Measurements from ENCODE around the gene EFCAB6.

EFCAB6 gene

DNA sequence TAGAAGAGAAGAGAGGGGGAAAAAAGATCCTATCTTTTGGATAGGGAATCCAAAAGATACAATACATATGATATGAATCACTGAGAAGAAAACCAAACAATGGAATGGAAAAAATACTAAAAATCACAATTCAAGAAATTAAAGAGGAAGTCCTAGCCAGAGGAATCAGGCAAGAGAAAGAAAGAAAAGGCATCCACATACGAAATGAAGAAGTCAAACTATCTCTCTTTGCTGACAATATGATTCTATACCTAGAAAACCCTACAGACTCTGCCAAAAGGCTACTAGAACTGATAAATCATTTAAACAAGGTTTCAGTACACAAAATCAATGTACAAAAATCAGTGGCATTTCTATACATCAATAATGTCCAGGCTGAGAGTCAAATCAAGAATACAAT is 91.4 kb downstream of the EFCAB6 start:
- no peak for DNase-seq
- H3K27ac ChIP-seq (ENCODE audit: insufficient read depth, low read length, poor library complexity, severe bottlenecking), result no peak overlapping the region
- no peaks in the 10 kb centered on the region for H3K4me1 ChIP-seq (ENCODE audit: control insufficient read depth, insufficient read depth, low read length, poor library complexity, severe bottlenecking)
- H3K36me3 ChIP-seq (ENCODE audit: control insufficient read depth, insufficient read depth, low read length), result no peaks in the 10 kb centered on the region
- H3K27me3 ChIP-seq (replicated peaks; ENCODE audit: control insufficient read depth, insufficient read depth, low read length, poor library complexity, severe bottlenecking), result no peaks in the 10 kb centered on the region
- H3K9me3 ChIP-seq (ENCODE audit: control insufficient read depth, low read length), result no peaks in the 10 kb centered on the region
- no peak overlapping the region for H3K4me3 ChIP-seq (ENCODE audit: insufficient read depth, low read depth, low read length, poor library complexity, severe bottlenecking)

DNA sequence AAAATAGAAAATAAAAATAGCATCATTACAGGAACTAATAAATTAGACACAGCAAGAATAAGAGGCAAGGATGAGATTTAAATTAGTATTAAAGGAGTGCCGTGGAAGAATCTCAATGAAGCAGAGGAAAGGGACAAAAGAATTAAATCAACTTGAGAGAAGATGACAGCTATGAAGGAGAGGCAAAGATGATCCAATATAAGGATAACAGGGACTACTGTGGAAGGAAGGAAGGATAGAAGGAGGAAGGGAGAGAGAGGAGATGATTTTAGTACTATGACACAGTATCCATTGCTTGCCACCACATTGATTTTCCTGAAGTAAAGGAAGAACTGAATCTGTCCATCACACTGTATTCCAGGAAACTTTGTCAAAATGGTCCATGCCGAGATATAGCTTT is 98.0 kb downstream of the EFCAB6 start:
- DNase-seq, result no peak

DNA sequence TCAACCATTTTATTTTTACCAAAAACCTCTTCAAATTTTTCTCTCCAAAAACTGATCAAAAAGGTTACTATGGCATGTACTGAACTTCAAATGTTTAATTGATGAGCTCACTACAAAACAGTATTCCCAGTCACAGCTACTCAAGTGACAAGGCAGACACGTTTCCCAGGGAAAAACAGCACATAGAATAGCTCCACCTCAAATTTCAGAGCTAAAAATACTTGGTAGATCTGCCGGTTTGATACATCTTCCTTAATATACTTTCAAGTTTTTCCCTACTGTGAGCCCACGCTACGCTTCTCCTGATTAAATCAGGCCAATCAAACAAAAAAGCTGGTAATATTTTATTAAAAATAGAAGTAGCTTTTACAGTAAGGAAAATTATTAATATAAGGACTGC is 100.4 kb downstream of the EFCAB6 start:
- DNase-seq, result no peak
- no peaks in the 10 kb centered on the region for H3K36me3 ChIP-seq (ENCODE audit: control insufficient read depth, insufficient read depth, low read length)

More for the DNA sequence above, 98.0 kb downstream of the EFCAB6 start:
- H3K27ac ChIP-seq (ENCODE audit: insufficient read depth, low read length, poor library complexity, severe bottlenecking), result no peak overlapping the region
- no peaks in the 10 kb centered on the region for H3K36me3 ChIP-seq (ENCODE audit: control insufficient read depth, insufficient read depth, low read length)
- H3K27me3 ChIP-seq (replicated peaks; ENCODE audit: control insufficient read depth, insufficient read depth, low read length, poor library complexity, severe bottlenecking), result no peaks in the 10 kb centered on the region
- no peaks in the 10 kb centered on the region for H3K4me1 ChIP-seq (ENCODE audit: control insufficient read depth, insufficient read depth, low read length, poor library complexity, severe bottlenecking)
- no peaks in the 10 kb centered on the region for H3K9me3 ChIP-seq (ENCODE audit: control insufficient read depth, low read length)
- no peak overlapping the region for H3K4me3 ChIP-seq (ENCODE audit: insufficient read depth, low read depth, low read length, poor library complexity, severe bottlenecking)

DNA sequence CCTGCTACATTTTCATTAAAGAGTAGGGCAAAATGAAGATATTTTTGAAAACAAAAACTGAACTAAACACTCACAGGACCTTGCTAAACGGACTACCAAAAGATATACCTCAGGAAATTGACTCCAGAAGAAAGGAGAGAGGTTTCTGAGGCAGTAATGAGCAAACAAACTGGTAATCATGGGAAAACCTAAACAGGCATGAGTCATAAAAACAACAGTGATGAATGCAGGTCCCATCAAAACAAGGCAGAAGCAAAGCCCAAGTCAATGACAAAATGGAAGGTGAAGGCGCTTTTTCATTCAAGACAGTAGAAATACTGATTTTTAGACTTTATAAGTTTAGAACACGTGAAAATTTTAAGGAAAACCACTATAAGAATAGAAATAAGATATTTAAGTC is 104.5 kb downstream of the EFCAB6 start:
- no peaks in the 10 kb centered on the region for H3K4me1 ChIP-seq (ENCODE audit: control insufficient read depth, insufficient read depth, low read length, poor library complexity, severe bottlenecking)
- H3K36me3 ChIP-seq (ENCODE audit: control insufficient read depth, insufficient read depth, low read length), result no peaks in the 10 kb centered on the region
- no peaks in the 10 kb centered on the region for H3K9me3 ChIP-seq (ENCODE audit: control insufficient read depth, low read length)
- no peak overlapping the region for H3K27ac ChIP-seq (ENCODE audit: insufficient read depth, low read length, poor library complexity, severe bottlenecking)
- H3K4me3 ChIP-seq (ENCODE audit: insufficient read depth, low read depth, low read length, poor library complexity, severe bottlenecking), result no peak overlapping the region
- H3K27me3 ChIP-seq (replicated peaks; ENCODE audit: control insufficient read depth, insufficient read depth, low read length, poor library complexity, severe bottlenecking), result no peaks in the 10 kb centered on the region
- DNase-seq, result no peak

More for the DNA sequence above, 100.4 kb downstream of the EFCAB6 start:
- Histone ChIP-seq H3K9me3 (ENCODE audit: control insufficient read depth, low read length) (no peaks in the 10 kb centered on the region), H3K27ac (ENCODE audit: insufficient read depth, low read length, poor library complexity, severe bottlenecking) (no peak overlapping the region), H3K4me3 (ENCODE audit: insufficient read depth, low read depth, low read length, poor library complexity, severe bottlenecking) (no peak overlapping the region), H3K4me1 (ENCODE audit: control insufficient read depth, insufficient read depth, low read length, poor library complexity, severe bottlenecking) (no peaks in the 10 kb centered on the region), H3K27me3 (replicated peaks; ENCODE audit: control insufficient read depth, insufficient read depth, low read length, poor library complexity, severe bottlenecking) (no peaks in the 10 kb centered on the region)

DNA sequence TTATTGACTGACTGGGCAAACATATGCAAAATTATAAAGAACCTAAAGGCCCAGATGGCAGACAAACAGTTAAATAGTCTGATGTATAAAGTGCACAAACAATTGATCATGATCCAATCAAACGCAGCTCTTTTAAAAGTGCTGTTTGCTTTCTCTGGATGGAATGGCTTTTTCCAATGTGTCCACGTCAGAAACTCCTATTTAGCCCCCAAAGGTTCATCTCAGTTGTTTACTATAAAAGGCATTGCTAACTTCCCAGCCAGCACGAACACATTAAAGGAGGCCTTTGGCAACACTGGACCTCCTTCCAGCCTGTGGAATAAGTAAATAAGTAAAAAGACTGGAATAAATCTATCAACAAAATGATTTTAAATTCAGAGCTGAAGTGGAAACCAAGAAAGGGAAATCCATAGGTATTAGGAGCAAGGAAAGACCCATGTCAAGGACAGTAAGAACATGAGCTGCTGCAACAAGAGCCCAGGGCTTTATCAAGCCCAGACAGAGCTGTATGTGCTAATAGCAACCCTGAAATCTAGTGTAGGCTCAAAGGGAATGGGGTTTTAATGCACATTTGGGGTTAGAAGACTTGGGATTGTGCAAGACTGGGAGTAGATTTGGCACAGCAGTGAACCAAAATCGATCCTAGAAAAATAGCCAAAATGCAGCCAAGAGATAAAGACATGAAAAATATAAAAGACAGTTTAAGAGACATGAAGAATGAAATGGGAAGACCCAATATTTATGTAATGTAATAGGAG is 105.4 kb downstream of the EFCAB6 start:
- DNase-seq, result no peak
- H3K9me3 ChIP-seq (ENCODE audit: control insufficient read depth, low read length), result no peaks in the 10 kb centered on the region
- H3K36me3 ChIP-seq (ENCODE audit: control insufficient read depth, insufficient read depth, low read length), result no peaks in the 10 kb centered on the region

DNA sequence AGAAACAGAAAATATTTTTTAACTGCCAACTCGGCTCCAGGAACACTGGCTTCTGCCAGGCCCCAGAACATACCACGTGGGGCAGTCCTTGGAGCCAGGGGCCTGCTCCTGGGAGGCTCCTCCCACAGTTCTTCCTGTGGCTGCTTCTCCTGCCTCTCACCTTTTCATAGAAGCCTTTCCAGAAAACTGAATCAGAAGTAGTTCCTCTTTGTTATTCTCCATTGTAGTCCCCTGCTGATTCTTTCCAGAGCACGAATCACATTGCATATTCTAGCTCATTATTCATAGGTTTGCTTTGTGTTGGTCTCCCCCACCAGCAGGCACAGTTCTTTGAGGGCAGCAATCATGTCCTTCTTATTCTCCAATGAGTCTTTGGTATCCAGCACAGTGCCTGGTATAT is 106.0 kb downstream of the EFCAB6 start:
- Histone ChIP-seq H3K36me3 (ENCODE audit: control insufficient read depth, insufficient read depth, low read length) (no peaks in the 10 kb centered on the region), H3K4me3 (ENCODE audit: insufficient read depth, low read depth, low read length, poor library complexity, severe bottlenecking) (no peak overlapping the region), H3K9me3 (ENCODE audit: control insufficient read depth, low read length) (no peaks in the 10 kb centered on the region), H3K27me3 (replicated peaks; ENCODE audit: control insufficient read depth, insufficient read depth, low read length, poor library complexity, severe bottlenecking) (no peaks in the 10 kb centered on the region), H3K27ac (ENCODE audit: insufficient read depth, low read length, poor library complexity, severe bottlenecking) (no peak overlapping the region), H3K4me1 (ENCODE audit: control insufficient read depth, insufficient read depth, low read length, poor library complexity, severe bottlenecking) (no peaks in the 10 kb centered on the region)
- no peak for DNase-seq

More for the DNA sequence above, 105.4 kb downstream of the EFCAB6 start:
- Histone ChIP-seq H3K27ac (ENCODE audit: insufficient read depth, low read length, poor library complexity, severe bottlenecking) (no peak overlapping the region), H3K4me3 (ENCODE audit: insufficient read depth, low read depth, low read length, poor library complexity, severe bottlenecking) (no peak overlapping the region), H3K27me3 (replicated peaks; ENCODE audit: control insufficient read depth, insufficient read depth, low read length, poor library complexity, severe bottlenecking) (no peaks in the 10 kb centered on the region), H3K4me1 (ENCODE audit: control insufficient read depth, insufficient read depth, low read length, poor library complexity, severe bottlenecking) (no peaks in the 10 kb centered on the region)

DNA sequence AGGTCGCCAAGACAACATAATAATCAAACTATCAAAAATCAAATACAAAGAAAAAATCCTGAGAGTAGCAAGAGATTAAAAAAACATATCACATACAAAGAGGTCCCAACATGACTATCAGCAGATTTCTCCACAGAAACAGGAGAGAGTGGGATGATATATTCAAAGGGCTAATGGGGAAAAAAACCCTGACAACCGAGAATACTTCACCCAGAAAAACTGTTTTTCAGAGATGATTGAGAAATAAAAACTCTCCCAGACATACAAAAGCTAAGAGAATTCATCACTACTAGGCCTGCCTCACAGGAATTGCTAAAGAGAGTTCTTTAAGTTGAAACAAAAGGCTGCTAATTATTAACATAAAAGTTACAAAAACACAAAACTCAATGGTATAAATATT is 108.1 kb downstream of the EFCAB6 start:
- Histone ChIP-seq H3K4me1 (ENCODE audit: control insufficient read depth, insufficient read depth, low read length, poor library complexity, severe bottlenecking) (no peaks in the 10 kb centered on the region), H3K4me3 (ENCODE audit: insufficient read depth, low read depth, low read length, poor library complexity, severe bottlenecking) (no peak overlapping the region), H3K36me3 (ENCODE audit: control insufficient read depth, insufficient read depth, low read length) (no peaks in the 10 kb centered on the region), H3K9me3 (ENCODE audit: control insufficient read depth, low read length) (no peaks in the 10 kb centered on the region), H3K27me3 (replicated peaks; ENCODE audit: control insufficient read depth, insufficient read depth, low read length, poor library complexity, severe bottlenecking) (no peaks in the 10 kb centered on the region), H3K27ac (ENCODE audit: insufficient read depth, low read length, poor library complexity, severe bottlenecking) (no peak overlapping the region)
- DNase-seq, result no peak

DNA sequence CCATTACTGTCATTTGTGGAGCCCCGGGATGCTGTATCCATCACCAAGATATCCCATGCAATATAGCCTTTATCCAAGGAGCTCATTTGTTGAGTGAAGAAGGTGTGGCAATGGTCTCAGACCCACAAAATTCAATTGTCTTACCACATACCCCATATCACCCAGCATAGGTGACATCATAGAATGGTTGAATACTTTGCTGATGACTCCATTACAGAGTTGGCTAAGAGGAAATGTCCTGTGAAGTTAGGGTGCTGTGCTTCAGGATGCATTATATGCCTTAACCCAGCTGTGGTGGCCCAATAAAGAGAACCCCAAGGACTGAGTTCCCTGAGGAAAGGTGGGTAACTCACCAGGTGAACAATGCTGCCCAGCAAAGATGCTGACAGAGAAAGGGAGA is 113.7 kb downstream of the EFCAB6 start:
- no peak overlapping the region for H3K4me3 ChIP-seq (ENCODE audit: insufficient read depth, low read depth, low read length, poor library complexity, severe bottlenecking)
- no peak overlapping the region for H3K27ac ChIP-seq (ENCODE audit: insufficient read depth, low read length, poor library complexity, severe bottlenecking)
- no peaks in the 10 kb centered on the region for H3K4me1 ChIP-seq (ENCODE audit: control insufficient read depth, insufficient read depth, low read length, poor library complexity, severe bottlenecking)
- no peaks in the 10 kb centered on the region for H3K9me3 ChIP-seq (ENCODE audit: control insufficient read depth, low read length)
- H3K27me3 ChIP-seq (replicated peaks; ENCODE audit: control insufficient read depth, insufficient read depth, low read length, poor library complexity, severe bottlenecking), result no peaks in the 10 kb centered on the region
- H3K36me3 ChIP-seq (ENCODE audit: control insufficient read depth, insufficient read depth, low read length), result no peaks in the 10 kb centered on the region
- DNase-seq, result no peak

DNA sequence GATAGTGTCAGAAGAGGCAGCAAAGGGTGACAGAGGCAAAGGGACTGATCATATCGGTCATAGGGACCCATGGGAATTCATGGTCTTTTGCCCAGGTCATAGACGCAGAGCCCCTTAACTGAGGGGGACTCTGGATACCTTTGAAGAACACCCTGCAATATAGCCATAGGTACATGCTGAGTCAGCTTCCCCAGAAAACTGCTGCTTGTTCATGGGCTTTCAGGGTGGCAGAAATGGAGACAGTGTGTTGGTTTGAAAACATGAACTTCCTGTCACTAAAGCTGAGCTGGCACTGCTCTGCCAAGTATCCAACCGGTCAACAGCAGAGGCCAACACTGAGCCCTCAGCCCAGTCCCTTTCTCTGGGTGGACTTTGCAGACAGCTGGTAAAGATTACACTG is 114.2 kb downstream of the EFCAB6 start:
- H3K4me1 ChIP-seq (ENCODE audit: control insufficient read depth, insufficient read depth, low read length, poor library complexity, severe bottlenecking), result no peaks in the 10 kb centered on the region
- DNase-seq, result no peak
- H3K27ac ChIP-seq (ENCODE audit: insufficient read depth, low read length, poor library complexity, severe bottlenecking), result no peak overlapping the region
- H3K36me3 ChIP-seq (ENCODE audit: control insufficient read depth, insufficient read depth, low read length), result no peaks in the 10 kb centered on the region
- H3K9me3 ChIP-seq (ENCODE audit: control insufficient read depth, low read length), result no peaks in the 10 kb centered on the region
- H3K27me3 ChIP-seq (replicated peaks; ENCODE audit: control insufficient read depth, insufficient read depth, low read length, poor library complexity, severe bottlenecking), result no peaks in the 10 kb centered on the region
- no peak overlapping the region for H3K4me3 ChIP-seq (ENCODE audit: insufficient read depth, low read depth, low read length, poor library complexity, severe bottlenecking)

DNA sequence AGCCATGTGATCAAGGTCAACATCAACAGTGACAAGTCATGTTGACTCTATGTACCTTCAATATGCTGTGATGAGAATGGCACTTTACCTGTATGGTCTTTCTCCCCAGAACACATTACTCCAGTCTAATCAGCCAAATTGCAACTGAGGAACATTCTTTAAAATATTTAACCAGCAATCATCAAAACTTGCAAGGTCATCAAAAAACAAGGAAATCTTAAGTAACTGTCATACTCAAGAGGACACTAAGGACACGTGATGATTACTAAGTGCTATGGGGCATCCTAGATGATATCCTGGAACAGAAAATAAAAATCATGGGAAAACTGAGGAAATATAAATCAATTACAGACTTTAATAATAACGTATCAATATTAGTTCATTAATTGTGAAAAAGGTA is 118.9 kb downstream of the EFCAB6 start:
- H3K27ac ChIP-seq (ENCODE audit: insufficient read depth, low read length, poor library complexity, severe bottlenecking), result no peak overlapping the region
- H3K4me3 ChIP-seq (ENCODE audit: insufficient read depth, low read depth, low read length, poor library complexity, severe bottlenecking), result no peak overlapping the region
- H3K36me3 ChIP-seq (ENCODE audit: control insufficient read depth, insufficient read depth, low read length), result no peaks in the 10 kb centered on the region

More for the DNA sequence above, 118.9 kb downstream of the EFCAB6 start:
- DNase-seq, result no peak
- Histone ChIP-seq H3K9me3 (ENCODE audit: control insufficient read depth, low read length) (no peaks in the 10 kb centered on the region), H3K4me1 (ENCODE audit: control insufficient read depth, insufficient read depth, low read length, poor library complexity, severe bottlenecking) (no peaks in the 10 kb centered on the region), H3K27me3 (replicated peaks; ENCODE audit: control insufficient read depth, insufficient read depth, low read length, poor library complexity, severe bottlenecking) (no peaks in the 10 kb centered on the region)

Measured in effector memory CD4-positive, alpha-beta T cell (primary cell).